Measurements from ENCODE around the gene ZSCAN2.

ZSCAN2 gene

GRCh38 chr15:84604826-84605553 is 4.2 kb downstream of the ZSCAN2 start:
- TF ChIP-seq RAD21 (IDR thresholded peaks at IDR 0.05; ENCODE audit: low read depth) (no peak), TEAD4 (IDR thresholded peaks at IDR 0.05) (no peak), TCF12 (IDR thresholded peaks at IDR 0.05; ENCODE audit: low read depth) (no peak)

- TF ChIP-seq REST (IDR thresholded peaks at IDR 0.05; ENCODE audit: low read depth) (no peak), ZBTB7A (IDR thresholded peaks at IDR 0.05; ENCODE audit: low read depth) (no peak), USF1 (IDR thresholded peaks at IDR 0.05) (no peak), RAD21 (IDR thresholded peaks at IDR 0.05; ENCODE audit: low read depth) (no peak), EGR1 (IDR thresholded peaks at IDR 0.05) (no peak), CEBPB (IDR thresholded peaks at IDR 0.05) (no peak)
Observed at GRCh38 chr15:84605554-84605882, 4.7 kb downstream of the ZSCAN2 start.

GRCh38 chr15:84606653-84607120 is 5.9 kb downstream of the ZSCAN2 start:
- TF ChIP-seq FOXM1 (IDR thresholded peaks at IDR 0.05; ENCODE audit: borderline replicate concordance, low read depth) (no peak), RAD21 (IDR thresholded peaks at IDR 0.05; ENCODE audit: low read depth) (no peak), YY1 (IDR thresholded peaks at IDR 0.05; ENCODE audit: low read depth) (no peak), TCF12 (IDR thresholded peaks at IDR 0.05; ENCODE audit: low read depth) (no peak), EGR1 (IDR thresholded peaks at IDR 0.05) (no peak), NFIC (IDR thresholded peaks at IDR 0.05) (no peak)

GRCh38 chr15:84608707-84609284 is 8.0 kb downstream of the ZSCAN2 start:
- TF ChIP-seq CREB1 (IDR thresholded peaks at IDR 0.05; ENCODE audit: low read depth) (no peak), MAX (IDR thresholded peaks at IDR 0.05) (no peak), EGR1 (IDR thresholded peaks at IDR 0.05) (no peak), TEAD4 (IDR thresholded peaks at IDR 0.05) (no peak), TCF12 (IDR thresholded peaks at IDR 0.05; ENCODE audit: low read depth) (no peak), RAD21 (IDR thresholded peaks at IDR 0.05; ENCODE audit: low read depth) (no peak), USF1 (IDR thresholded peaks at IDR 0.05) (no peak)

GRCh38 chr15:84609818-84610525 is 9.2 kb downstream of the ZSCAN2 start:
- no peak for TF ChIP-seq RAD21 (IDR thresholded peaks at IDR 0.05; ENCODE audit: low read depth)
- no peak for TF ChIP-seq REST (IDR thresholded peaks at IDR 0.05; ENCODE audit: low read depth)

- TF ChIP-seq CREB1 (IDR thresholded peaks at IDR 0.05; ENCODE audit: low read depth): no peak
- TF ChIP-seq ZBTB7A (IDR thresholded peaks at IDR 0.05; ENCODE audit: low read depth): no peak
- no peak for TF ChIP-seq MAX (IDR thresholded peaks at IDR 0.05)
- TF ChIP-seq REST (IDR thresholded peaks at IDR 0.05; ENCODE audit: low read depth): no peak
- TF ChIP-seq USF1 (IDR thresholded peaks at IDR 0.05): no peak
- TF ChIP-seq TCF12 (IDR thresholded peaks at IDR 0.05; ENCODE audit: low read depth): no peak
- TF ChIP-seq RAD21 (IDR thresholded peaks at IDR 0.05; ENCODE audit: low read depth): no peak
- TF ChIP-seq TAF1 (IDR thresholded peaks at IDR 0.05; ENCODE audit: low read depth): no peak
- no peak for TF ChIP-seq YY1 (IDR thresholded peaks at IDR 0.05; ENCODE audit: low read depth)
- TF ChIP-seq TEAD4 (IDR thresholded peaks at IDR 0.05): no peak
- TF ChIP-seq EGR1 (IDR thresholded peaks at IDR 0.05): no peak
- no peak for TF ChIP-seq CEBPB (IDR thresholded peaks at IDR 0.05)
- TF ChIP-seq FOXM1 (IDR thresholded peaks at IDR 0.05; ENCODE audit: borderline replicate concordance, low read depth): no peak
- TF ChIP-seq NFIC (IDR thresholded peaks at IDR 0.05): no peak
- no peak for TF ChIP-seq EP300 (IDR thresholded peaks at IDR 0.05; ENCODE audit: borderline replicate concordance)
Observed at GRCh38 chr15:84611631-84612030, 10.8 kb downstream of the ZSCAN2 start.

All from Ishikawa (cell line).